Smooth muscle cell (in vitro differentiated cells): ENCODE measurements around the gene PLPPR2. TPM values are rescaled to one million over a fixed set of nuclear protein-coding genes. Genes with fewer than 3 reads are reported as not detected.
"Not testable (repeated sequence)": the region's sequence is repeated elsewhere in the genome, so short reads cannot be mapped to it uniquely, and the experiment has no call there.

ENCODE experiments used
- DNase-seq: peaks from one replicate; lab custom pipeline; 2025; ENCODE audit not compliant: unreplicated experiment; lab: John Stamatoyannopoulos, UW
- H2AFZ ChIP-seq: fragments of 200-600 bp; sonication (generic); 2 replicates; pipeline ENCODE4 v1.6.0; 2016; ENCODE audit warnings: antibody characterized with exemption, low read depth, mild to moderate bottlenecking
- H3F3A ChIP-seq: fragments of 200-600 bp; sonication (generic); 2 replicates; pipeline ENCODE4 v1.6.0; 2017; ENCODE audit warnings: antibody characterized with exemption, low read depth
- H3K27ac ChIP-seq: fragments of 200-600 bp; sonication (generic); 2 replicates; pipeline ENCODE4 v1.5.1; 2016; ENCODE audit warnings: low read depth, mild to moderate bottlenecking
- H3K27me3 ChIP-seq: fragments of 200-600 bp; sonication (generic); 2 replicates; pipeline ENCODE4 v1.6.1; 2016; ENCODE audit warnings: low read depth, mild to moderate bottlenecking
- H3K36me3 ChIP-seq: fragments of 200-600 bp; sonication (generic); 2 replicates; pipeline ENCODE4 v1.5.1; 2016; ENCODE audit warnings: low read depth
- H3K4me1 ChIP-seq: fragments of 200-600 bp; sonication (generic); 2 replicates; pipeline ENCODE4 v1.5.1; 2016; ENCODE audit warnings: low read depth
- H3K4me2 ChIP-seq: fragments of 200-600 bp; sonication (generic); 2 replicates; pipeline ENCODE4 v1.6.0; 2016; ENCODE audit warnings: mild to moderate bottlenecking
- H3K4me3 ChIP-seq: fragments of 200-600 bp; sonication (generic); 2 replicates; pipeline ENCODE4 v1.5.1; 2016; ENCODE audit warnings: mild to moderate bottlenecking
- H3K79me2 ChIP-seq: fragments of 200-600 bp; sonication (generic); 2 replicates; pipeline ENCODE4 v1.6.0; 2016; ENCODE audit warnings: low read depth, mild to moderate bottlenecking
- H3K9ac ChIP-seq: fragments of 200-600 bp; sonication (generic); 2 replicates; pipeline ENCODE4 v1.6.0; 2016; ENCODE audit warnings: low read depth
- H3K9me3 ChIP-seq: fragments of 200-600 bp; sonication (generic); replicated peaks from 2 replicates; pipeline ENCODE4 v1.5.1; 2016; ENCODE audit warnings: low read depth
- H4K20me1 ChIP-seq: fragments of 200-600 bp; sonication (generic); 2 replicates; pipeline ENCODE4 v1.6.0; 2016; ENCODE audit warnings: low read depth
- CTCF ChIP-seq: fragments of 200-600 bp; sonication (generic); IDR thresholded peaks from 2 replicates; pipeline ENCODE4 v1.5.1; 2017; ENCODE audit warnings: borderline replicate concordance, mild to moderate bottlenecking, antibody characterized with exemption; ENCODE audit not compliant: insufficient read depth, poor library complexity, severe bottlenecking
- WGBS: methylation state at CpG from one replicate; pipeline ENCODE4 v1.1.7; 2016; ENCODE audit warnings: low lambda C conversion rate; 5-methylcytosine and 5-hydroxymethylcytosine counted together
- polyA plus RNA-seq: library from polyadenylated mRNA; unstranded; fragments of >200 nt; fragmentation: Nextera tagmentation; extraction: Ambion mirVana; gene quantifications from 2 replicates; pipeline ENCODE4 v1.2.1, GENCODE V29; 2016
- total RNA-seq: library from RNA; depleted of rRNA; stranded (reverse); fragments of >200 nt; gene quantifications from 2 replicates; pipeline ENCODE4 v1.2.3, GENCODE V29; 2014

PLPPR2 gene
- total and polyA plus RNA-seq, 2 experiments from 2014 or later, result 21.4 to 67.1 TPM

- WGBS, result 92% methylated on average over 4 of the region's 4 CpGs
- Histone ChIP-seq H3K27ac (no peak overlapping the region), H4K20me1 (no peaks in the 10 kb centered on the region), H3K4me3 (no peak overlapping the region), H2AFZ (no peak overlapping the region), H3K79me2 (no peaks in the 10 kb centered on the region), H3K9me3 (no peaks in the 10 kb centered on the region), H3K4me2 (no peak overlapping the region), H3K4me1 (no peaks in the 10 kb centered on the region), H3F3A (no peaks in the 10 kb centered on the region), H3K36me3 (peaks cover 6% of the 10 kb centered on the region), H3K9ac (no peak overlapping the region), H3K27me3 (no peaks in the 10 kb centered on the region)
- DNase-seq, result no peak
- TF ChIP-seq CTCF, result no peak
Measured at GRCh38 chr19:11331502-11331901, 23.7 kb upstream of the PLPPR2 start.

- no peak for DNase-seq
Measured at GRCh38 chr19:11332822-11333221, 22.4 kb upstream of the PLPPR2 start.

GRCh38 chr19:11333838-11334237 is 21.4 kb upstream of the PLPPR2 start:
- WGBS, result 90% methylated on average over 9 of the region's 9 CpGs

More at GRCh38 chr19:11332822-11333221, 22.4 kb upstream of the PLPPR2 start:
- no peaks in the 10 kb centered on the region for H3K9me3 ChIP-seq
- no peak overlapping the region for H3K27ac ChIP-seq
- H3K9ac ChIP-seq, result no peak overlapping the region
- H3K4me2 ChIP-seq, result no peak overlapping the region
- H3K36me3 ChIP-seq, result peaks cover 6% of the 10 kb centered on the region
- no peak overlapping the region for H3K4me3 ChIP-seq
- H3F3A ChIP-seq, result no peaks in the 10 kb centered on the region
- no peak for TF ChIP-seq CTCF
- 98% methylated on average over 5 of the region's 5 CpGs for WGBS
- no peaks in the 10 kb centered on the region for H4K20me1 ChIP-seq
- no peaks in the 10 kb centered on the region for H3K79me2 ChIP-seq
- H3K27me3 ChIP-seq, result no peaks in the 10 kb centered on the region
- H3K4me1 ChIP-seq, result no peaks in the 10 kb centered on the region
- no peak overlapping the region for H2AFZ ChIP-seq

GRCh38 chr19:11335449-11336146 is 19.6 kb upstream of the PLPPR2 start:
- Histone ChIP-seq H2AFZ (no peak overlapping the region), H3K27me3 (no peaks in the 10 kb centered on the region), H3K9me3 (no peaks in the 10 kb centered on the region), H4K20me1 (no peaks in the 10 kb centered on the region), H3K79me2 (no peaks in the 10 kb centered on the region), H3K4me1 (no peaks in the 10 kb centered on the region), H3K4me2 (no peak overlapping the region), H3K27ac (no peak overlapping the region), H3K4me3 (no peak overlapping the region), H3F3A (no peaks in the 10 kb centered on the region), H3K9ac (no peak overlapping the region), H3K36me3 (peaks cover 6% of the 10 kb centered on the region)
- WGBS, result 99% methylated on average over 17 of the region's 17 CpGs
- DNase-seq, result no peak
- TF ChIP-seq CTCF, result no peak

More at GRCh38 chr19:11333838-11334237, 21.4 kb upstream of the PLPPR2 start:
- H3K36me3 ChIP-seq, H4K20me1 ChIP-seq, H3K9ac ChIP-seq, H3F3A ChIP-seq, H3K4me3 ChIP-seq, H3K9me3 ChIP-seq, H3K79me2 ChIP-seq, DNase-seq, H3K4me2 ChIP-seq, H2AFZ ChIP-seq, H3K27me3 ChIP-seq, H3K4me1 ChIP-seq, H3K27ac ChIP-seq: not testable (repeated sequence)
